A549 (cell line): Measurements from ENCODE around the gene SS18L1. TPM values are rescaled to one million over a fixed set of nuclear protein-coding genes. Genes with fewer than 3 reads are reported as not detected.

Source experiments
- ATAC-seq, 2 experiments: fragments of 200-7000 bp in 1 of 2; fragments of >200 bp in 1 of 2; cut with Nextera tagmentation in 1 of 2; cut with Tn5 transposase in 1 of 2; 3 replicates each; pipeline versions ENCODE4 v1.8.0 to v1.9.1; 2018 to 2020; ENCODE audit warnings: mild to moderate bottlenecking in 1 of 2, moderate library complexity in 1 of 2
- CTCF ChIA-PET: fragments of 300-600 bp; sonication (Branson Sonifier 250); formaldehyde crosslinking; extraction: SDS; loops from one replicate; lab custom pipeline; 2021; ENCODE audit warnings: antibody characterized with exemption, inconsistent platforms; lab: Yijun Ruan, JAX
- POLR2A ChIA-PET: fragments of 350-600 bp; formaldehyde crosslinking; extraction: SDS; loops from one replicate; lab custom pipeline; 2021; ENCODE audit warnings: antibody characterized with exemption, inconsistent platforms; lab: Yijun Ruan, JAX
- DNase-seq, 2 experiments: peaks; one replicate each; pipeline versions ENCODE4 v3.0.0 to v3.0.0-alpha.2; 2011 to 2016; ENCODE audit warnings: low read depth in 1 of 2, low spot score in 1 of 2
- FAIRE-seq: peaks from 2 replicates; lab custom pipeline; 2011; peaks lifted over from hg19 to GRCh38; lab: Jason Lieb, UNC
- H3K27ac ChIP-seq, 2 experiments: fragments of >200 bp; sonication (Bioruptor Twin); formaldehyde crosslinking; 3 replicates each; pipeline ENCODE4 v1.5.1; 2016 to 2017
- H3K4me1 ChIP-seq: fragments of >200 bp; sonication (Bioruptor Twin); formaldehyde crosslinking; 3 replicates; pipeline ENCODE4 v1.6.1; 2016
- H3K4me2 ChIP-seq: fragments of >200 bp; sonication (Bioruptor Twin); formaldehyde crosslinking; 3 replicates; pipeline ENCODE4 v1.6.1; 2016
- H3K4me3 ChIP-seq: fragments of >200 bp; sonication (Bioruptor Twin); formaldehyde crosslinking; 3 replicates; pipeline ENCODE4 v1.5.1; 2016
- H3K9me3 ChIP-seq: fragments of >200 bp; sonication (Bioruptor Twin); formaldehyde crosslinking; 3 replicates; pipeline ENCODE4 v1.6.1; 2016
- ATOH8 ChIP-seq: fragments of 250-450 bp; sonication (Bioruptor Pico); IDR thresholded peaks from 2 replicates; pipeline ENCODE4 v1.5.0; 2020; ENCODE audit warnings: low read depth, mild to moderate bottlenecking, moderate library complexity
- CHD4 ChIP-seq: fragments of 200-600 bp; sonication (generic); IDR thresholded peaks from 2 replicates; pipeline ENCODE4 v1.6.1; 2016; ENCODE audit warnings: antibody characterized with exemption, mild to moderate bottlenecking, borderline replicate concordance
- ESRRA ChIP-seq: fragments of 150-350 bp; IDR thresholded peaks from 2 replicates; pipeline ENCODE4 v1.6.1; 2014; ENCODE audit warnings: mild to moderate bottlenecking, low read length, borderline replicate concordance
- FOSL2 ChIP-seq, 2 experiments: fragments of 450-650 bp in 1 of 2; fragments of >200 bp in 1 of 2; sonication (Bioruptor Twin) in 1 of 2; formaldehyde crosslinking; IDR thresholded peaks; 2 replicates each; pipeline versions ENCODE4 v1.5.0 to v1.6.1; 2016 to 2020; ENCODE audit warnings: mild to moderate bottlenecking in 1 of 2, moderate library complexity in 1 of 2
- FOXS1 ChIP-seq: fragments of 250-450 bp; sonication (Bioruptor Pico); IDR thresholded peaks from 2 replicates; pipeline ENCODE4 v1.5.0; 2020; ENCODE audit warnings: mild to moderate bottlenecking, moderate library complexity
- JUN ChIP-seq, 2 experiments: fragments of >200 bp; sonication (Bioruptor Twin); formaldehyde crosslinking; IDR thresholded peaks; 2 replicates in 1 of 2; 3 replicates in 1 of 2; pipeline ENCODE4 v1.6.1; 2016 to 2017
- POLR2A ChIP-seq: IDR thresholded peaks from 2 replicates; pipeline ENCODE4 v1.6.1; 2012; ENCODE audit warnings: mild to moderate bottlenecking, low read length
- RARB ChIP-seq: fragments of 250-450 bp; sonication (Bioruptor Pico); IDR thresholded peaks from 2 replicates; pipeline ENCODE4 v1.8.0; 2021; ENCODE audit warnings: mild to moderate bottlenecking, moderate library complexity
- RNF2 ChIP-seq: fragments of 200-600 bp; sonication (generic); IDR thresholded peaks from 2 replicates; pipeline ENCODE4 v1.6.1; 2016; ENCODE audit warnings: low read depth, mild to moderate bottlenecking, antibody characterized with exemption, moderate library complexity, borderline replicate concordance
- TP53 ChIP-seq: fragments of 250-450 bp; sonication (Bioruptor Pico); IDR thresholded peaks from 2 replicates; pipeline ENCODE4 v1.5.0; 2021; ENCODE audit warnings: mild to moderate bottlenecking, moderate library complexity
- WGBS: methylation state at CpG from one replicate; pipeline ENCODE4 v1.1.6; 2017; ENCODE audit errors: missing lambda C conversion rate; 5-methylcytosine and 5-hydroxymethylcytosine counted together
- polyA plus RNA-seq, 4 experiments: library from polyadenylated mRNA; depleted of rRNA in 3 of 4; stranded (reverse); fragments of >200 nt; fragmentation: RNase III in 1 of 4; extraction: RNeasy Plus Mini Kit Qiagen cat#74134 plus additional on column Dnase treatment in 1 of 4; gene quantifications; 2 replicates in 3 of 4; 3 replicates in 1 of 4; pipeline ENCODE4 v1.2.3, GENCODE V29; 2011 to 2017
- TF ChIP-seq, protein P1 (sequence below): fragments of 200-600 bp; sonication (generic); IDR thresholded peaks from 2 replicates; pipeline ENCODE4 v1.6.1; 2016; ENCODE audit warnings: antibody characterized with exemption, mild to moderate bottlenecking, moderate library complexity
- TF ChIP-seq, protein P2 (sequence below): IDR thresholded peaks from 2 replicates; pipeline ENCODE4 v1.6.1; 2012

Gene SS18L1
- polyA plus RNA-seq, 2 of the 4 experiments (the other 2 are of a cell fraction): 7.4 to 13.1 TPM

- TF ChIP-seq, protein P1, sequence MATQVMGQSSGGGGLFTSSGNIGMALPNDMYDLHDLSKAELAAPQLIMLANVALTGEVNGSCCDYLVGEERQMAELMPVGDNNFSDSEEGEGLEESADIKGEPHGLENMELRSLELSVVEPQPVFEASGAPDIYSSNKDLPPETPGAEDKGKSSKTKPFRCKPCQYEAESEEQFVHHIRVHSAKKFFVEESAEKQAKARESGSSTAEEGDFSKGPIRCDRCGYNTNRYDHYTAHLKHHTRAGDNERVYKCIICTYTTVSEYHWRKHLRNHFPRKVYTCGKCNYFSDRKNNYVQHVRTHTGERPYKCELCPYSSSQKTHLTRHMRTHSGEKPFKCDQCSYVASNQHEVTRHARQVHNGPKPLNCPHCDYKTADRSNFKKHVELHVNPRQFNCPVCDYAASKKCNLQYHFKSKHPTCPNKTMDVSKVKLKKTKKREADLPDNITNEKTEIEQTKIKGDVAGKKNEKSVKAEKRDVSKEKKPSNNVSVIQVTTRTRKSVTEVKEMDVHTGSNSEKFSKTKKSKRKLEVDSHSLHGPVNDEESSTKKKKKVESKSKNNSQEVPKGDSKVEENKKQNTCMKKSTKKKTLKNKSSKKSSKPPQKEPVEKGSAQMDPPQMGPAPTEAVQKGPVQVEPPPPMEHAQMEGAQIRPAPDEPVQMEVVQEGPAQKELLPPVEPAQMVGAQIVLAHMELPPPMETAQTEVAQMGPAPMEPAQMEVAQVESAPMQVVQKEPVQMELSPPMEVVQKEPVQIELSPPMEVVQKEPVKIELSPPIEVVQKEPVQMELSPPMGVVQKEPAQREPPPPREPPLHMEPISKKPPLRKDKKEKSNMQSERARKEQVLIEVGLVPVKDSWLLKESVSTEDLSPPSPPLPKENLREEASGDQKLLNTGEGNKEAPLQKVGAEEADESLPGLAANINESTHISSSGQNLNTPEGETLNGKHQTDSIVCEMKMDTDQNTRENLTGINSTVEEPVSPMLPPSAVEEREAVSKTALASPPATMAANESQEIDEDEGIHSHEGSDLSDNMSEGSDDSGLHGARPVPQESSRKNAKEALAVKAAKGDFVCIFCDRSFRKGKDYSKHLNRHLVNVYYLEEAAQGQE: no peak
- TF ChIP-seq RARB: no peak
- TF ChIP-seq ATOH8 (CRISPR knock-in tag): no peak
Observed at GRCh38 chr20:62151835-62152364, 8.3 kb downstream of the SS18L1 start (continued).

DNA sequence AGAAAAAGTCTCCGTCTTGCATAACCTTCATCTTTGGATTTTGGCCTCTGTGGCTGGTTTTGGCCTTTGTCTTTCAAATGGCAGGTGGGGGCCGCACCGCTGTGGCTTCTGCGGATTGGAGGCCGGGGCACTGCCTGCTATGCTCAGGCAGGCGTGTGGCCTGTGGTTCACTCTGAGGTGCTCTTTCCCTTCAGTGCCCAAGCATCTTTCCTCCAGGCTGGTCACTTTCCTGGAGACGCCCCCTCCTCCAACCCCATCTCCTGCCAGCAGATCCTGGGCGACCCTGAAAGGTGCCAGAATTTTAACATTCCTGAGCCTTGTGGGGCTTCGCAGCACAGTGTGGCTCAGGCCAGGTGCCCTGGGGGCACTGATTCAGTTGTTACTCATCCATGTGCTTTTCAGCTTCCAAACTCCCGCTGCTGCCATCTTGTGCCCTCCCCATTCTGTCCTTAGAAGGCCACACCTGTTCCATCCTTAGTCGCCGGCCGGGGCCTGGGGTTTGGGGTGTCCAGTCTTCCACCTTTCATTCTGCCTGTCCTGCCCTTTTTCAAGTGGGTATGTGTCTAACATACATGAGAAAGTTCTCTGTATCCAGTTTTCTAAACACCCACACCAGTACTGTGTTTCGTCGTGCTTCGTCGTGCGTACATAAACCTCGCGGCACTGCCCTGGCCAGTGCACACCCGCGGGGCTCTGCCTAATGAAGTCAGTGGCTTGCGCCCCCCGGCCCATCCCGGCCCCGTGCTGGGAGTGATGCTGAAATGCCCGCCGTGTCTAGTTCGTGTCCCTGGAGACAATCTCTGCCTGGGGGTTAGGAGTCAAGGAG lies 12.1 kb downstream of the SS18L1 start:
- ChIA-PET CTCF (interaction anchor here (0.9 to 1.9 kb wide), 10 partner anchors 9 to 147 kb away, joined by 3 to 6 read pairs (median 4); partner anchors contain the start of gene MTG2), POLR2A (no interaction called here)
- 88% methylated on average over 29 of the region's 29 CpGs for WGBS
- Histone ChIP-seq H3K4me2 (no peak overlapping the region), H3K27ac (0 out of 6 replicates have a peak overlapping the region, but pooled peaks of 1 of the 2 experiments have one; percentile 47), H3K4me1 (peaks cover 18% of the 10 kb centered on the region), H3K4me3 (no peak overlapping the region), H3K9me3 (peaks cover 6% of the 10 kb centered on the region; the same call in 2 of the 3 replicates)
- FAIRE-seq: no peak
- no peak for TF ChIP-seq CHD4
- TF ChIP-seq, protein P2, sequence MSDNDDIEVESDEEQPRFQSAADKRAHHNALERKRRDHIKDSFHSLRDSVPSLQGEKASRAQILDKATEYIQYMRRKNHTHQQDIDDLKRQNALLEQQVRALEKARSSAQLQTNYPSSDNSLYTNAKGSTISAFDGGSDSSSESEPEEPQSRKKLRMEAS: peak; percentile 47; the same call in 1 of the 2 replicates
- peak in 1 of 2 experiments; percentile 27; a peak in 1 of 6 replicates for ATAC-seq
- no peak for DNase-seq

DNA sequence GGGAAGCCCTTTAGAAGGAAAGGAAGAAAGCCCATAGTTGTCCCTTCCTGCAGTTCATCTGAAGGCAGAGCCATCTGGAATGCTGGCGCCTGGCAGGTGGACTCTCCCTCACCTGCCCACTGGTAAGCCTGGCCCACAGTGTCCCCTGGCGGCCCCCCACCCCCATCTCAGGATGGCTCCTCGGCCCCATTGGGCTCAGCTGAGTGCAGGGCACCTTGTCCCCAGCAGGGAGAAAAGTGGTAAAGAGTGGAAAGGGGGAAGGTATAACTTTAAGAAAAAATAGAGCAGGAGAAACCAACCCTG lies 12.6 kb downstream of the SS18L1 start:
- DNase-seq (no peak), FAIRE-seq (no peak), ATAC-seq (peak; percentile 7 to 26; a peak in 3 of 6 replicates)
- WGBS: 87% methylated on average over 3 of the region's 3 CpGs
- H3K4me3 ChIP-seq: no peak overlapping the region
- peaks cover 6% of the 10 kb centered on the region; the same call in 2 of the 3 replicates for H3K9me3 ChIP-seq
- ChIA-PET CTCF (interaction anchor here (0.6 to 1.5 kb wide), 16 partner anchors 9 to 153 kb away, joined by 3 to 11 read pairs (median 4); partner anchors contain the start of gene MTG2), POLR2A (interaction anchor here (0.6 kb wide), 1 partner anchor 145 kb away, joined by 3 read pairs; no protein-coding TSS in a partner anchor)
- peaks cover 18% of the 10 kb centered on the region for H3K4me1 ChIP-seq
- TF ChIP-seq FOSL2 (IDR thresholded peaks at IDR 0.05) (no peak), FOSL2 (CRISPR knock-in tag; IDR thresholded peaks at IDR 0.05) (no peak), POLR2A (no peak), FOXS1 (CRISPR knock-in tag) (no peak), JUN (IDR thresholded peaks at IDR 0.05) (no peak), ESRRA (no peak), RNF2 (no peak), TP53 (CRISPR knock-in tag) (no peak)
- no peak overlapping the region for H3K4me2 ChIP-seq
- H3K27ac ChIP-seq: 0 out of 6 replicates have a peak overlapping the region, but pooled peaks of 1 of the 2 experiments have one; percentile 47
